ENCODE data around the gene SLC41A1.

GRCh38 chr1:205783904-205784303 lies 29.1 kb downstream of the SLC41A1 start:
- TF ChIP-seq POLR2A (IDR thresholded peaks at IDR 0.05; ENCODE audit: low read depth, low read length) (no peak), CTCF (IDR thresholded peaks at IDR 0.05; ENCODE audit: extremely low read depth in 1 of 2, insufficient read depth in 1 of 2, low read depth in 1 of 2, low read length in 2 of 2) (no peak)
